WTC11 (cell line): ENCODE results near the gene MAS1L. TPM values are rescaled to one million over a fixed set of nuclear protein-coding genes. Genes with fewer than 3 reads are reported as not detected.

ENCODE experiments used
- ATAC-seq: fragments of 200-7000 bp; cut with Tn5 transposase; 2 replicates; pipeline ENCODE4 v1.10.0; 2021; ENCODE audit warnings: mild to moderate bottlenecking, moderate library complexity
- CTCF ChIA-PET: fragments of 300-600 bp; sonication (Branson Sonifier 250); formaldehyde crosslinking; loops from one replicate; lab custom pipeline; 2021; ENCODE audit warnings: antibody characterized with exemption; lab: Charles Lee
- POLR2A ChIA-PET: fragments of 350-600 bp; sonication (Branson Sonifier 250); formaldehyde crosslinking; loops from one replicate; lab custom pipeline; 2021; ENCODE audit warnings: antibody characterized with exemption; lab: Charles Lee
- DNase-seq: peaks from one replicate; pipeline ENCODE4 v3.0.0; 2021; ENCODE audit warnings: low spot score
- H3K27ac Mint-ChIP-seq: 2 replicates; pipeline ENCODE4 v1.8.0; 2021; ENCODE audit warnings: mixed read lengths
- H3K27me3 Mint-ChIP-seq: 2 replicates; pipeline ENCODE4 v1.8.0; 2021; ENCODE audit warnings: low read depth, mild to moderate bottlenecking, moderate library complexity, mixed read lengths
- H3K36me3 Mint-ChIP-seq: 2 replicates; pipeline ENCODE4 v1.8.0; 2021; ENCODE audit warnings: mixed read lengths
- H3K4me1 Mint-ChIP-seq: 2 replicates; pipeline ENCODE4 v1.8.0; 2022; ENCODE audit warnings: mixed read lengths
- H3K4me3 Mint-ChIP-seq: 2 replicates; pipeline ENCODE4 v1.8.0; 2021; ENCODE audit warnings: mild to moderate bottlenecking, moderate library complexity, mixed read lengths
- H3K9me3 Mint-ChIP-seq: 2 replicates; pipeline ENCODE4 v1.8.0; 2021; ENCODE audit warnings: mixed read lengths
- AFF4 ChIP-seq: sonication (generic); formaldehyde crosslinking; IDR thresholded peaks from 2 replicates; pipeline ENCODE4 v1.8.1; 2023; ENCODE audit warnings: mild to moderate bottlenecking, missing genetic modification reagents, borderline replicate concordance
- AR ChIP-seq: fragments of 250-450 bp; sonication (Bioruptor Pico); IDR thresholded peaks from 2 replicates; pipeline ENCODE4 v1.9.0; 2021; ENCODE audit warnings: mild to moderate bottlenecking
- E2F1 ChIP-seq: sonication (generic); formaldehyde crosslinking; IDR thresholded peaks from 2 replicates; pipeline ENCODE4 v1.8.0; 2022; ENCODE audit warnings: mild to moderate bottlenecking, missing genetic modification reagents
- ETV6 ChIP-seq: sonication (generic); formaldehyde crosslinking; IDR thresholded peaks from 2 replicates; pipeline ENCODE4 v1.8.1; 2022; ENCODE audit warnings: mild to moderate bottlenecking, missing genetic modification reagents
- FOXP1 ChIP-seq: sonication (generic); formaldehyde crosslinking; IDR thresholded peaks from 2 replicates; pipeline ENCODE4 v1.8.0; 2022; ENCODE audit warnings: missing genetic modification reagents, mild to moderate bottlenecking, moderate library complexity, borderline replicate concordance
- GABPB1 ChIP-seq: sonication (generic); formaldehyde crosslinking; IDR thresholded peaks from 2 replicates; pipeline ENCODE4 v1.8.1; 2023; ENCODE audit warnings: mild to moderate bottlenecking, missing genetic modification reagents
- KAT7 ChIP-seq: sonication (generic); formaldehyde crosslinking; IDR thresholded peaks from 2 replicates; pipeline ENCODE4 v1.8.1; 2023; ENCODE audit warnings: missing genetic modification reagents, mild to moderate bottlenecking, borderline replicate concordance
- NR2C2 ChIP-seq: sonication (generic); formaldehyde crosslinking; IDR thresholded peaks from 2 replicates; pipeline ENCODE4 v1.8.0; 2022; ENCODE audit warnings: mild to moderate bottlenecking, missing genetic modification reagents
- TEAD1 ChIP-seq: sonication (generic); formaldehyde crosslinking; IDR thresholded peaks from 2 replicates; pipeline ENCODE4 v1.8.0; 2022; ENCODE audit warnings: mild to moderate bottlenecking, missing genetic modification reagents
- TEAD4 ChIP-seq: sonication (generic); formaldehyde crosslinking; IDR thresholded peaks from 2 replicates; pipeline ENCODE4 v1.8.0; 2022; ENCODE audit warnings: mild to moderate bottlenecking, missing genetic modification reagents
- ZBTB21 ChIP-seq: sonication (generic); formaldehyde crosslinking; IDR thresholded peaks from 2 replicates; pipeline ENCODE4 v1.8.1; 2023; ENCODE audit warnings: mild to moderate bottlenecking, missing genetic modification reagents, borderline replicate concordance
- total RNA-seq: library from RNA; stranded (reverse); gene quantifications from 3 replicates; pipeline ENCODE4 v1.2.3, GENCODE V29; 2021
- TF ChIP-seq, protein P1 (sequence below): fragments of 250-450 bp; sonication (Bioruptor Pico); conservative IDR thresholded peaks from 2 replicates; pipeline ENCODE4 v1.9.0; 2021; ENCODE audit warnings: mild to moderate bottlenecking

Gene MAS1L
- total RNA-seq, 1 experiment from 2014 or later: not detected

GRCh38 chr6:29521006-29521680, 33.4 kb upstream of the MAS1L start:
- Mint-ChIP-seq H3K27me3 (no peaks in the 10 kb centered on the region; the same call in 1 of the 2 replicates), H3K27ac (no peak overlapping the region), H3K4me3 (no peak overlapping the region), H3K4me1 (peaks cover 19% of the 10 kb centered on the region), H3K36me3 (peaks cover 27% of the 10 kb centered on the region), H3K9me3 (peaks cover 47% of the 10 kb centered on the region)
- ChIA-PET CTCF (no interaction called here), POLR2A (no interaction called here)
- ATAC-seq: no peak
- no peak for DNase-seq
- TF ChIP-seq, protein P1, sequence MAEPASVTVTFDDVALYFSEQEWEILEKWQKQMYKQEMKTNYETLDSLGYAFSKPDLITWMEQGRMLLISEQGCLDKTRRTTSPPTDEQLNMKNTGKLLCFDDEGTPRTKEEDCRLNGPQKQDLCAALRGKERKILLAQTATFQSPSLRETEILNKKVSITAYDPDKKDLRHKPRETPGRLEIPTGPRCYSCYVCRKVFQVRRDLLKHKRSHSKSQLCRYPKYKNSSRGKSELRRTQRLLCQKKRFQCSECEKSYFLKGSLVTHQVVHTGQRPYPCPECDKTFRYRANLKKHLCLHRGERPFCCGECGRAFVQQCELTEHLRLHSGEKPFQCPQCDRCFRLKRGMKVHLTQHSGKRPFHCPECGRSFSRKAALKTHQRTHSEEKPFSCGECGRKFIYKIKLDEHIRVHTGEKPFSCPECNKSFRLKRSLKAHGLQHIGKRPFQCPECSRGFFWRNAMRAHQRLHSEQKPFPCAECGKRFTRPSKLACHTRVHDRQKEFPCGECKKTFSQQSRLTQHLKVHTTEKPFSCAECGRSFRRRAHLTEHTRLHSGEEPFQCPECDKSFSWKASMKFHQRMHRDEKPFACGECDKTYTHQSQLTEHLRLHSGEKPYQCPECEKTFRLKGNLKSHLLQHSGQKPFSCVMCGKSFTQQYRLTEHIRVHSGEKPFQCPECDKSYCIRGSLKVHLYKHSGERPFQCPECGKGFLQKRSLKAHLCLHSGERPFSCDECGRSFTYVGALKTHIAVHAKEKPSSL (CRISPR knock-in tag): no peak
- TF ChIP-seq FOXP1 (CRISPR knock-in tag): no peak
- no peak for TF ChIP-seq KAT7
- TF ChIP-seq ZBTB21 (CRISPR knock-in tag): no peak
- TF ChIP-seq E2F1 (CRISPR knock-in tag): no peak
- no peak for TF ChIP-seq TEAD4 (CRISPR knock-in tag)
- TF ChIP-seq TEAD1 (CRISPR knock-in tag): no peak
- no peak for TF ChIP-seq AFF4 (CRISPR knock-in tag)
- TF ChIP-seq NR2C2 (CRISPR knock-in tag): no peak

- no peak overlapping the region for H3K4me3 Mint-ChIP-seq
- TF ChIP-seq ETV6 (CRISPR knock-in tag): no peak
- TF ChIP-seq AR (CRISPR knock-in tag): no peak
- TF ChIP-seq GABPB1: no peak
- peaks cover 41% of the 10 kb centered on the region for H3K9me3 Mint-ChIP-seq
- CTCF ChIA-PET: no interaction called here
- ATAC-seq (no peak), DNase-seq (no peak)
- H3K27ac Mint-ChIP-seq: no peak overlapping the region
- POLR2A ChIA-PET: no interaction called here
- peaks cover 27% of the 10 kb centered on the region for H3K36me3 Mint-ChIP-seq
- peaks cover 10% of the 10 kb centered on the region for H3K4me1 Mint-ChIP-seq
- H3K27me3 Mint-ChIP-seq: no peaks in the 10 kb centered on the region; the same call in 1 of the 2 replicates
These were observed 32.5 kb upstream of the MAS1L start for GRCh38 chr6:29520232-29520631.
